Astrocyte (in vitro differentiated cells and primary cell): ENCODE results near the gene WTAP. TPM values are rescaled to one million over a fixed set of nuclear protein-coding genes. Genes with fewer than 3 reads are reported as not detected.
"Not testable (repeated sequence)": the region's sequence is repeated elsewhere in the genome, so short reads cannot be mapped to it uniquely, and the experiment has no call there.

ENCODE experiments used
- DNase-seq: peaks from one replicate; pipeline ENCODE4 v3.0.0-alpha.2; 2010; ENCODE audit warnings: low read depth
- FAIRE-seq: peaks from 2 replicates; lab custom pipeline; 2011; peaks lifted over from hg19 to GRCh38; lab: Jason Lieb, UNC
- H2AFZ ChIP-seq: 2 replicates; pipeline ENCODE4 v1.6.0; 2012; ENCODE audit warnings: low read depth, low read length, inconsistent platforms
- H3K27ac ChIP-seq: 2 replicates; pipeline ENCODE4 v1.5.1; 2011; ENCODE audit warnings: low read depth, low read length, inconsistent platforms
- H3K27me3 ChIP-seq: 2 replicates; pipeline ENCODE4 v1.6.0; 2011; ENCODE audit warnings: low read length, inconsistent platforms; ENCODE audit not compliant: insufficient read depth
- H3K36me3 ChIP-seq: 2 replicates; pipeline ENCODE4 v1.5.1; 2011; ENCODE audit warnings: low read length, inconsistent platforms; ENCODE audit not compliant: insufficient read depth
- H3K4me1 ChIP-seq: 2 replicates; pipeline ENCODE4 v1.5.1; 2011; ENCODE audit warnings: low read length, inconsistent platforms; ENCODE audit not compliant: insufficient read depth
- H3K4me2 ChIP-seq: 2 replicates; pipeline ENCODE4 v1.6.0; 2012; ENCODE audit warnings: low read length, inconsistent platforms
- H3K4me3 ChIP-seq: 2 replicates; pipeline ENCODE4 v1.5.1; 2011; ENCODE audit warnings: low read depth, mild to moderate bottlenecking, low read length, inconsistent platforms; ENCODE audit not compliant: insufficient read depth
- H3K79me2 ChIP-seq: 2 replicates; pipeline ENCODE4 v1.6.0; 2012; ENCODE audit warnings: mild to moderate bottlenecking, low read length, inconsistent platforms; ENCODE audit not compliant: insufficient read depth
- H3K9ac ChIP-seq: 2 replicates; pipeline ENCODE4 v1.6.0; 2012; ENCODE audit warnings: mild to moderate bottlenecking, low read length, inconsistent platforms
- H3K9me3 ChIP-seq: 2 replicates; pipeline ENCODE4 v1.5.1; 2012; ENCODE audit warnings: low read depth, mild to moderate bottlenecking, low read length, inconsistent platforms; ENCODE audit not compliant: insufficient read depth
- H4K20me1 ChIP-seq: 2 replicates; pipeline ENCODE4 v1.6.0; 2012; ENCODE audit warnings: low read length, inconsistent platforms; ENCODE audit not compliant: insufficient read depth
- H3K27ac Mint-ChIP-seq: one replicate; pipeline ENCODE4 v1.8.0; 2021; ENCODE audit warnings: mild to moderate bottlenecking, mixed read lengths; ENCODE audit not compliant: unreplicated experiment
- H3K27me3 Mint-ChIP-seq: one replicate; pipeline ENCODE4 v1.8.0; 2021; ENCODE audit warnings: low read depth, mixed read lengths; ENCODE audit not compliant: unreplicated experiment
- H3K36me3 Mint-ChIP-seq: one replicate; pipeline ENCODE4 v1.8.0; 2021; ENCODE audit warnings: low read depth, mixed read lengths; ENCODE audit not compliant: unreplicated experiment
- H3K4me1 Mint-ChIP-seq: one replicate; pipeline ENCODE4 v1.8.0; 2021; ENCODE audit warnings: low read depth, mixed read lengths; ENCODE audit not compliant: unreplicated experiment
- H3K4me3 Mint-ChIP-seq: one replicate; pipeline ENCODE4 v1.8.0; 2021; ENCODE audit warnings: mild to moderate bottlenecking, moderate library complexity, mixed read lengths; ENCODE audit not compliant: unreplicated experiment
- H3K9me3 Mint-ChIP-seq: one replicate; pipeline ENCODE4 v1.8.0; 2021; ENCODE audit warnings: mild to moderate bottlenecking, mixed read lengths; ENCODE audit not compliant: unreplicated experiment
- EZH2 ChIP-seq: IDR thresholded peaks from 2 replicates; pipeline ENCODE4 v1.6.1; 2012; ENCODE audit warnings: mild to moderate bottlenecking, low read length, inconsistent platforms; ENCODE audit not compliant: insufficient read depth
- total RNA-seq: library from RNA; stranded (reverse); gene quantifications from 2 replicates; pipeline ENCODE4 v1.2.1, GENCODE V29; 2021
- TF ChIP-seq, protein P1 (sequence below): IDR thresholded peaks from 2 replicates; pipeline ENCODE4 v1.5.1; 2011; ENCODE audit warnings: low read depth, mild to moderate bottlenecking, inconsistent platforms, low read length, moderate library complexity; ENCODE audit not compliant: insufficient read depth

WTAP gene
- total RNA-seq, 1 donor from 2014 or later: 93.8 TPM

DNA sequence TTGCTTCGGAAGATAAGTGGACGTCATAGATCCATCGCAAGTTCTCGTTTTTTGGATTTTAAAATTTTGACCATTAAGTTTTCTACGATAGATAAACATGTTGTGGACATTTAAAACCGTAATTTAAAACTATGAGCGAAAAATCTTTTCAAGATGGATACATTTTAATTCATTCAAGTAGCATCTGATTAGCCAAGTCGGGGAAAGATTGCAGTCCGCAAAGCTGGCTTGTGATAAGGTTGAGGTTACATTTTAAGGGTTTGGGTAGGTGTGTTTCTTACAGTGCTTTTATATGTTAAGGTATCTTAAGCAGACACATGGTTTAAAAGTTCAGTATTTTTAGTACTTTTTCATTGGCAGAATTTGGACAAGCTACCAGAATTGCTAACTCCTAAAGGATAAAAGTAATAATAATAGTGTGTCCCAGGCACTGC, 1.2 kb downstream of the WTAP start:
- Histone ChIP-seq H3K4me1 (peaks cover 13% of the 10 kb centered on the region), H3K9me3 (no peaks in the 10 kb centered on the region), H3K9ac (peak overlapping the region; percentile 98), H3K79me2 (peaks cover 97% of the 10 kb centered on the region), H2AFZ (no peak overlapping the region), H3K4me2 (peak overlapping the region; percentile 83), H3K27ac (peak overlapping the region; percentile 90), H4K20me1 (peaks cover 60% of the 10 kb centered on the region), H3K36me3 (no peaks in the 10 kb centered on the region), H3K4me3 (peak overlapping the region; percentile 84), H3K27me3 (no peaks in the 10 kb centered on the region)
- Mint-ChIP-seq H3K4me1 (peaks cover 11% of the 10 kb centered on the region), H3K9me3 (no peaks in the 10 kb centered on the region), H3K27ac (peak overlapping the region; percentile 96), H3K4me3 (peak overlapping the region; percentile 89), H3K36me3 (peaks cover 2% of the 10 kb centered on the region), H3K27me3 (no peaks in the 10 kb centered on the region)
- FAIRE-seq (no peak), DNase-seq (no peak)
- TF ChIP-seq, protein P1, sequence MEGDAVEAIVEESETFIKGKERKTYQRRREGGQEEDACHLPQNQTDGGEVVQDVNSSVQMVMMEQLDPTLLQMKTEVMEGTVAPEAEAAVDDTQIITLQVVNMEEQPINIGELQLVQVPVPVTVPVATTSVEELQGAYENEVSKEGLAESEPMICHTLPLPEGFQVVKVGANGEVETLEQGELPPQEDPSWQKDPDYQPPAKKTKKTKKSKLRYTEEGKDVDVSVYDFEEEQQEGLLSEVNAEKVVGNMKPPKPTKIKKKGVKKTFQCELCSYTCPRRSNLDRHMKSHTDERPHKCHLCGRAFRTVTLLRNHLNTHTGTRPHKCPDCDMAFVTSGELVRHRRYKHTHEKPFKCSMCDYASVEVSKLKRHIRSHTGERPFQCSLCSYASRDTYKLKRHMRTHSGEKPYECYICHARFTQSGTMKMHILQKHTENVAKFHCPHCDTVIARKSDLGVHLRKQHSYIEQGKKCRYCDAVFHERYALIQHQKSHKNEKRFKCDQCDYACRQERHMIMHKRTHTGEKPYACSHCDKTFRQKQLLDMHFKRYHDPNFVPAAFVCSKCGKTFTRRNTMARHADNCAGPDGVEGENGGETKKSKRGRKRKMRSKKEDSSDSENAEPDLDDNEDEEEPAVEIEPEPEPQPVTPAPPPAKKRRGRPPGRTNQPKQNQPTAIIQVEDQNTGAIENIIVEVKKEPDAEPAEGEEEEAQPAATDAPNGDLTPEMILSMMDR: no peak
- TF ChIP-seq EZH2: no peak

DNA sequence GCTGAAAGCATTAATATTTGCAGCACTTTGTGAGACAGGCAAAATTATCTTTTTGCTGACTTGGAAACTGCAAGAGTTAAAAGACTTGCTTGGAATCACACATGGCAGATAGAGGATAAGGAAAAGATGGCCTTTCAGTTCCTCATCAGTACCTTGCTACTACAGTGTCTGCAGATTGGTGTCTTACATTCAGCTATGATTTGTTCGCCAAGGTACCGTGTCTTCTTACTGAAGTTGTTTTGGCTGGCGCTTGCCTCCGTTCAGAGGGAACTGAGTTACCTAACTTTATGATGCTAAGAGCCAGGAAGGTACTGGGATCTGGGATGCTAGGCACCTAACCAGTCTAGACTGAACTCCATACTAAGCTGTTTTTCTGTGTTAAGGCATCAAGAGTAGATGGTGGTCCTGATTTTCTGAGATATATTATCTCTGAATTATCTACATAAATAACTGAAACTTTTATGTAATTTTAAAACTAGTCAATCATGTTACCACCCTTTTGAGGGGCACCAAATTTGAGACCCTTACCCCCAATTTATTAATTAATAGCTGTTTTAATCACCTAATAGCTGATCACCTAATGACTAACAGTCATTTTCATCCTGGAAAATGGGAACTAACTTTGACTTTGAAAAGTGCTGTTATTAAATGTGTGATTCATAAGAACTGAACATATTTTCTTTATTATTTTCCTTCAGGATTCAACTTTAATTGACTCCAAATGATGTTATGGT, 2.5 kb downstream of the WTAP start:
- Histone ChIP-seq H3K4me3 (peak overlapping the region; percentile 84), H3K9me3 (no peaks in the 10 kb centered on the region), H3K4me1 (peaks cover 13% of the 10 kb centered on the region), H3K27me3 (no peaks in the 10 kb centered on the region), H4K20me1 (peaks cover 70% of the 10 kb centered on the region), H3K27ac (no peak overlapping the region), H3K4me2 (peak overlapping the region; percentile 83), H3K36me3 (no peaks in the 10 kb centered on the region), H3K9ac (peak overlapping the region; percentile 98), H2AFZ (no peak overlapping the region), H3K79me2 (peaks cover 97% of the 10 kb centered on the region)
- Mint-ChIP-seq H3K9me3 (no peaks in the 10 kb centered on the region), H3K27me3 (no peaks in the 10 kb centered on the region), H3K4me1 (peaks cover 11% of the 10 kb centered on the region), H3K27ac (no peak overlapping the region), H3K36me3 (no peaks in the 10 kb centered on the region), H3K4me3 (peak overlapping the region; percentile 89)
- no peak for FAIRE-seq
- DNase-seq: no peak
- no peak for TF ChIP-seq EZH2
- TF ChIP-seq, protein P1: no peak

GRCh38 chr6:159730332-159730676, 3.0 kb downstream of the WTAP start:
- no peak for FAIRE-seq
- TF ChIP-seq, protein P1: no peak
- TF ChIP-seq EZH2: no peak
- H3K4me3 ChIP-seq: no peak overlapping the region

DNA sequence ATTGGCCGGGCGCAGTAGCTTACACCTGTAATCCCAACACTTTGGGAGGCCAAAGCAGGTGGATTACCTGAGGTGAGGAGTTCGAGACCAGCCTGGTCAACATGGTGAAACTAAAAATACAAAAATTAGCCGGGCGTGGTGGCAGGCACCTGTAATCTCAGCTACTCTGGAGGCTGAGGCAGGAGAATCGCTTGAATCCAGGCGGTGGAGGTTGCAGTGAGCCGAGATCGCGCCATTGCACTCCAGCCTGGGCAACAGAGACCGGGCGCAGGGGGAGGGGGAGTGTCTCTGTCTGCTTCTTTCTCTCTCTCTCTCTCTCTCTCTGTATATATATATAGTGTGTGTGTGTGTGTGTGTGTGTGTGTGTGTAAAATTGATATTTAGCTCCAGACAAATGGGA, 5.2 kb downstream of the WTAP start:
- not testable (repeated sequence) for H3K4me2 ChIP-seq
- H4K20me1 ChIP-seq: peaks cover 94% of the 10 kb centered on the region

More at GRCh38 chr6:159730332-159730676, 3.0 kb downstream of the WTAP start:
- peaks cover 97% of the 10 kb centered on the region for H3K79me2 ChIP-seq
- DNase-seq: no peak
- Mint-ChIP-seq H3K36me3 (no peaks in the 10 kb centered on the region), H3K27me3 (no peaks in the 10 kb centered on the region), H3K4me3 (peak overlapping the region; percentile 17), H3K9me3 (no peaks in the 10 kb centered on the region), H3K27ac (no peak overlapping the region), H3K4me1 (peaks cover 11% of the 10 kb centered on the region)
- H3K9ac ChIP-seq: no peak overlapping the region
- H3K4me2 ChIP-seq: peak overlapping the region; percentile 83
- H2AFZ ChIP-seq: no peak overlapping the region
- H3K36me3 ChIP-seq: no peaks in the 10 kb centered on the region
- no peaks in the 10 kb centered on the region for H3K27me3 ChIP-seq
- no peaks in the 10 kb centered on the region for H3K9me3 ChIP-seq
- peaks cover 13% of the 10 kb centered on the region for H3K4me1 ChIP-seq
- H4K20me1 ChIP-seq: peaks cover 76% of the 10 kb centered on the region
- no peak overlapping the region for H3K27ac ChIP-seq

More for the DNA sequence above, 5.2 kb downstream of the WTAP start:
- not testable (repeated sequence) for FAIRE-seq, H3K9me3 ChIP-seq, H3K36me3 Mint-ChIP-seq, H3K36me3 ChIP-seq, H3K4me3 Mint-ChIP-seq, H3K27me3 Mint-ChIP-seq, DNase-seq, H3K4me3 ChIP-seq, H3K27ac Mint-ChIP-seq, H2AFZ ChIP-seq, H3K4me1 ChIP-seq, H3K4me1 Mint-ChIP-seq, H3K27me3 ChIP-seq, H3K27ac ChIP-seq, H3K9me3 Mint-ChIP-seq, H3K9ac ChIP-seq
- peaks cover 100% of the 10 kb centered on the region for H3K79me2 ChIP-seq
